ENCODE measurements around the gene TSPAN17. TPM values are rescaled to one million over a fixed set of nuclear protein-coding genes. Genes with fewer than 3 reads are reported as not detected.

The TSPAN17 gene
- total and polyA plus RNA-seq, 7 donors: 22.5 to 51.9 (median 25.8) TPM

DNA sequence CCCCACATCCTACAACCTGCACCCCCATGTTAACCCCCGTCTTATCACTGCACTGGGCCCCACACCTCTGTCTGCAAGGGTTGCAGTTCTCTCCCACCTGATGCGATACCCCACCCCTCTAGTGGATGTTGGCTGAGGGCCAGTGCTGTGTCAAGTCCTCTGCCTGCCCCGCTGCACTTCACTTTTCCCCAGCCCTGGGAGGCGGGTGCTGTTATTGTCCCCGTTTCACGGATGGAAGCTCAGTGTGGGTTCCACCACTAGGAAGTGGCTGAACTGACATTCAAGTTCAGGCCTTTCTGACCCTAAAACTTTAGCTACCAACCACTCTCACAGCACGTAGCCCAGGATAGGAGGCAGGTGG, 20.4 kb upstream of the TSPAN17 start:
- Histone ChIP-seq H3K36me3 (ENCODE audit: insufficient read depth in 1 of 2, low read depth in 1 of 2) (no peaks in the 10 kb centered on the region), H3K4me1 (peaks cover 9% of the 10 kb centered on the region), H3K27ac (no peak overlapping the region), H3K4me3 (no peak overlapping the region), H3K27me3 (ENCODE audit: insufficient read depth in 3 of 3, low read length in 2 of 3) (peaks cover 0 to 29% (median 9%) of the 10 kb centered on the region in 3 donors), H3K9me3 (no peaks in the 10 kb centered on the region)
- TF ChIP-seq, protein P1, sequence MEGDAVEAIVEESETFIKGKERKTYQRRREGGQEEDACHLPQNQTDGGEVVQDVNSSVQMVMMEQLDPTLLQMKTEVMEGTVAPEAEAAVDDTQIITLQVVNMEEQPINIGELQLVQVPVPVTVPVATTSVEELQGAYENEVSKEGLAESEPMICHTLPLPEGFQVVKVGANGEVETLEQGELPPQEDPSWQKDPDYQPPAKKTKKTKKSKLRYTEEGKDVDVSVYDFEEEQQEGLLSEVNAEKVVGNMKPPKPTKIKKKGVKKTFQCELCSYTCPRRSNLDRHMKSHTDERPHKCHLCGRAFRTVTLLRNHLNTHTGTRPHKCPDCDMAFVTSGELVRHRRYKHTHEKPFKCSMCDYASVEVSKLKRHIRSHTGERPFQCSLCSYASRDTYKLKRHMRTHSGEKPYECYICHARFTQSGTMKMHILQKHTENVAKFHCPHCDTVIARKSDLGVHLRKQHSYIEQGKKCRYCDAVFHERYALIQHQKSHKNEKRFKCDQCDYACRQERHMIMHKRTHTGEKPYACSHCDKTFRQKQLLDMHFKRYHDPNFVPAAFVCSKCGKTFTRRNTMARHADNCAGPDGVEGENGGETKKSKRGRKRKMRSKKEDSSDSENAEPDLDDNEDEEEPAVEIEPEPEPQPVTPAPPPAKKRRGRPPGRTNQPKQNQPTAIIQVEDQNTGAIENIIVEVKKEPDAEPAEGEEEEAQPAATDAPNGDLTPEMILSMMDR (IDR thresholded peaks at IDR 0.05): no peak
- no peak for DNase-seq
- intact Hi-C loops (cut with DNase I): no loop called here
- 53 to 79% (median 67%) methylated on average over 7 of the region's 7 CpGs for WGBS, 3 donors
- ATAC-seq: no peak

DNA sequence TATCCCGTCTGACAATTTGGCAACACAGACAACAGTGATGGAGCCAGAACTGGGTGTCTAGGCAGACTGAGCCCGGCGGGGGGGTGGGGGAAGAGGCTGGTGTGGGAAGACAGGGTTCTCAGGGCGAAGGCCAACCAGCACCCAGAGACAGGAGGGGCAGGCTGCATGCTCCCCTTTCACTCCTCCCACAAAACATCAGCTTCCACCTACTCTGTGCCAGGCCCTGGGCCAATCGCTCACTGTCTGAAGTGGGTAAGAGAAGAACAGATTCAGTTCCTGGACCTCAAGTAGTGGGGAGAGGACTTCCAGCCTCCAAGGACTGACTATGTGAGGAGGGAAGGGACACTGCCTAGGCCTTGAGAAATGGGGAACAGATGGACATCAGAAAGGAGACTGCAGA, 19.7 kb upstream of the TSPAN17 start:
- ATAC-seq: no peak
- Histone ChIP-seq H3K9me3 (no peaks in the 10 kb centered on the region), H3K27ac (no peak overlapping the region), H3K27me3 (ENCODE audit: insufficient read depth in 3 of 3, low read length in 2 of 3) (peaks cover 0 to 29% (median 9%) of the 10 kb centered on the region in 3 donors), H3K36me3 (ENCODE audit: insufficient read depth in 1 of 2, low read depth in 1 of 2) (no peaks in the 10 kb centered on the region), H3K4me1 (peaks cover 7% of the 10 kb centered on the region), H3K4me3 (no peak overlapping the region)
- TF ChIP-seq, protein P1 (IDR thresholded peaks at IDR 0.05): no peak
- no peak for DNase-seq
- intact Hi-C loops (cut with DNase I): no loop called here
- WGBS, 3 donors: 67 to 89% (median 82%) methylated on average over 5 of the region's 5 CpGs

DNA sequence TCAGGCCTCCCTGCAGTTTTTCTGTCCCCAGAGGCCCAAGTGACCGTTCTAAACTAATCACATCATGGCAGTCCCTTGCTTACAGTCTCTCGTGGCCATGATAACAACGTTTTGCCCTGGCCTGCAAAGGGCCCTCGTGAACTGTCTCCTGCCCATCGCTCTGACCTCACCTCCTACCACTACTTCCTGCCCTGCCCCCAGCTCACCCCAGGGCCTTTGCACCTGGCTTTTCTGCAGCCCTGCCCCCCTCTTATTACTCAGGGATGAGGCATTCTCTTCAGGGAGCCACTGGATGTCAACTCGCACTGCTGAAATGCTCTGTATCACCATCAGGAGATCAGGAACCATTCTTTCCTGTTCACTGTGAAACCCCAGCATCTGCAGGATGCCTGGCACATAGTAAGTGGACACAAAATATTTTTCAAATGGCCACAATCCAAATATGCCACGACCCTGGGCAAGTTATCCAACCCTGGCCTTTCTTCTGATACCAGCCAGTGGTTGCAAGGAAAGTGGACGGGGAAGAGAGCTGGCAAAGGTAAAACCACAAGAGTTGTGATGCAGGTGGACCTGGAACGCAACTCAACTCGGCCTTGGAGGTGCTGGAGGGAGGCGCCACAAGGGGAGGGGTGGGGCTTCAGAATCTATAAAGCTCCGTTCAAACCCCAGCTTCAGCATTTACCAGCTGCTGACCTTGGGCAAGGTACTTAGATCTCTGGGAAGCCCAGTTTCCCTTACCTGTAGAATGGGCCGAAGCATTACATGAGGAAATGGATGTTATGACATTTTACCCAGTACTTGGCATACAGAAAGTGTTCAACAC, 18.7 kb upstream of the TSPAN17 start:
- intact Hi-C loops (cut with DNase I): no loop called here
- DNase-seq (no peak), ATAC-seq (no peak)
- 52 to 67% (median 60%) methylated on average over 13 of the region's 13 CpGs for WGBS, 3 donors
- no peak overlapping the region for H3K4me3 ChIP-seq
- TF ChIP-seq, protein P1 (IDR thresholded peaks at IDR 0.05): no peak
- H3K9me3 ChIP-seq: no peaks in the 10 kb centered on the region
- no peak overlapping the region for H3K27ac ChIP-seq
- no peaks in the 10 kb centered on the region for H3K36me3 ChIP-seq (ENCODE audit: insufficient read depth in 1 of 2, low read depth in 1 of 2)
- H3K4me1 ChIP-seq: peaks cover 7% of the 10 kb centered on the region
- H3K27me3 ChIP-seq (ENCODE audit: insufficient read depth in 3 of 3, low read length in 2 of 3): peaks cover 0 to 30% (median 9%) of the 10 kb centered on the region in 3 donors

DNA sequence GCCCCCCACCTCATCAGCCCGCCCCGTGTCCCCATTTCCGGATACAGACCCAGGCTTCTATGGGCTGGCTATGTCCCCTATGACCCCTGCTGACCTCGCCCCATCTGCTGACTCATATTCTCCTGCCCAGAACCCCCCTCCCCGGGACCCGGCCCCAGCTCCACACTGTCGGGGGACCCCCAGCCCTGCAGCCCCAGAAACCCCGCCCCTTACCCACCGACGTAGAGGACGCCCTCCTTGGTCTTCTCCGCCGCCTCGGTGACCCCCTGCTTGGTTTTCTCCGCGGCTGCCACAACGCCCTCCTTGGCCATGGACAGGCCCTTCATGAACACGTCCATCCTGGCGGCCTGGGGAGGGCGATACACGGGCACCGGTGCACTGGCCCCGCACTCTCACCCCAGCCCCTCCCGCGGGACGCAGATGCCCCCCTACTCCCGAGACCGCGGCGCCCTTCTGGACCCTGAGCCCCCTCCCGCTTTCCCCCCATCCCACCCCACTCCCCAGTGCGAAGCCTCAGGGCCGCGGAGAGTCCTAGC, 17.9 kb upstream of the TSPAN17 start:
- Histone ChIP-seq H3K27ac (no peak overlapping the region), H3K9me3 (no peaks in the 10 kb centered on the region), H3K4me3 (peak overlapping the region; percentile 61), H3K4me1 (peaks cover 7% of the 10 kb centered on the region), H3K27me3 (ENCODE audit: insufficient read depth in 3 of 3, low read length in 2 of 3) (peaks cover 0 to 38% (median 9%) of the 10 kb centered on the region in 3 donors), H3K36me3 (ENCODE audit: insufficient read depth in 1 of 2, low read depth in 1 of 2) (no peaks in the 10 kb centered on the region)
- intact Hi-C loops (cut with DNase I): no loop called here
- TF ChIP-seq, protein P1 (IDR thresholded peaks at IDR 0.05): no peak
- no peak for ATAC-seq
- WGBS, 3 donors: 7 to 12% (median 9%) methylated on average over 29 to 34 of the region's 34 CpGs
- DNase-seq: no peak

Measured in psoas muscle (tissue), 8 donors.